AG04450 (cell line): ENCODE measurements around the gene SIAE. TPM values are rescaled to one million over a fixed set of nuclear protein-coding genes. Genes with fewer than 3 reads are reported as not detected.
A peak's percentile ranks its signal among the peaks of the same experiment; 100 is the strongest.

ENCODE experiments used
- CTCF ChIA-PET: fragments of 300-600, 350-600 bp; formaldehyde crosslinking; extraction: SDS; loops from one replicate; lab custom pipeline; 2022; ENCODE audit warnings: antibody characterized with exemption, inconsistent platforms; lab: Charles Lee
- POLR2A ChIA-PET: fragments of 350-600 bp; formaldehyde crosslinking; extraction: SDS; loops from one replicate; lab custom pipeline; 2021; ENCODE audit warnings: antibody characterized with exemption, inconsistent platforms; lab: Yijun Ruan, JAX
- DNase-seq: peaks from one replicate; pipeline ENCODE4 v3.0.0-alpha.2; 2011; ENCODE audit warnings: low read depth, low spot score
- H3K27ac ChIP-seq: one replicate; pipeline ENCODE4 v1.5.1; 2012; ENCODE audit warnings: low read depth, low read length, control low read depth
- H3K27me3 ChIP-seq: one replicate; pipeline ENCODE4 v1.6.0; 2012; ENCODE audit warnings: low read length; ENCODE audit not compliant: control insufficient read depth, insufficient read depth
- H3K4me3 ChIP-seq: 2 replicates; pipeline ENCODE4 v1.5.1; 2011; ENCODE audit warnings: mild to moderate bottlenecking, low read depth, low read length, control low read depth
- H3K9me3 ChIP-seq: 2 replicates; pipeline ENCODE4 v1.5.1; 2012; ENCODE audit warnings: low read length; ENCODE audit not compliant: control insufficient read depth, insufficient read depth
- polyA plus RNA-seq: library from polyadenylated mRNA; depleted of rRNA; stranded (reverse); fragments of >200 nt; gene quantifications from 2 replicates; pipeline ENCODE4 v1.2.3, GENCODE V29; 2011
- TF ChIP-seq, protein P1 (sequence below): IDR thresholded peaks from 2 replicates; pipeline ENCODE4 v1.5.1; 2011; ENCODE audit warnings: low read depth, low read length, control low read depth, inconsistent platforms

Gene SIAE
- polyA plus RNA-seq, 1 experiment = 37.9 TPM

DNA sequence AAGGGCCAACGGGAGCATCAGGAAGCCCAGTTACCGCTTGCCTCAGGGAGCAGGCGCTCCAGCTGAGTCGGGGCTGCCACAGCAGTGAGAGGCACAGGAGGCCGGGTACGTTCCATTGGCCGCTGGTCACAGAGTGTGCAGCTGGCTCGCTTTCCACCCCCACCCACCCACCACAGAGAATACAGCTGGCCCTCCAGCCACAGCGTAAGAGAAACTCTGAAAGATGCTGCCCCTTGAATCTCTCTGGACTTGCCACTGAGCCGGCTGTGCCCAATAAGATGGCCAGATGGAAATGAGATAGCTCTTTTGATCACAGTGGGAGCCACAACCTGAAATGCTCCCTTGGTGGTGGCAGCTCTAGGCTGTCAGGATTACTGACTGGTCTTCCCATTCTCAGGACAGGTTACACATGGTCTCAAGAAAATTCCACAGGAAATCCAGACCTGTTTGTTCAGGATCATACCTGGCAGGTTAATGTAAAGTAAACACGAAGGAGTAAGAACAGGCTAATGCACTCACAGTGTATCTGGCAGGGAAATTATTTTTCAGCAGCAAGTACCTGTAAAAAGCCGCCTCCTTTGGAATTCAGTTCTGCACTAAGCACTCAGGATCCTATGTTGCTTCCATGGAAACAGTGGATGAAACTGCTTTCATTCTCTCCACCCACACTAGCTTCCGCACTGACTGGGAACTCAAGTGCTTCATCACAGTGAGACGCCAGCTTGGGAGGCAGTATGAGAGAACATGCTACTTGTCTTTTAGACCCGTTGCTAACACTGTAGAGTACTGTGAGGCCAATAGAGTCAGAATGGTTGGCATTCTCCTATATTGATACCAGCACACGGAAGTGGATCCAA is 16.5 kb downstream of the SIAE start:
- no peaks in the 10 kb centered on the region for H3K9me3 ChIP-seq
- DNase-seq = no peak
- TF ChIP-seq, protein P1, sequence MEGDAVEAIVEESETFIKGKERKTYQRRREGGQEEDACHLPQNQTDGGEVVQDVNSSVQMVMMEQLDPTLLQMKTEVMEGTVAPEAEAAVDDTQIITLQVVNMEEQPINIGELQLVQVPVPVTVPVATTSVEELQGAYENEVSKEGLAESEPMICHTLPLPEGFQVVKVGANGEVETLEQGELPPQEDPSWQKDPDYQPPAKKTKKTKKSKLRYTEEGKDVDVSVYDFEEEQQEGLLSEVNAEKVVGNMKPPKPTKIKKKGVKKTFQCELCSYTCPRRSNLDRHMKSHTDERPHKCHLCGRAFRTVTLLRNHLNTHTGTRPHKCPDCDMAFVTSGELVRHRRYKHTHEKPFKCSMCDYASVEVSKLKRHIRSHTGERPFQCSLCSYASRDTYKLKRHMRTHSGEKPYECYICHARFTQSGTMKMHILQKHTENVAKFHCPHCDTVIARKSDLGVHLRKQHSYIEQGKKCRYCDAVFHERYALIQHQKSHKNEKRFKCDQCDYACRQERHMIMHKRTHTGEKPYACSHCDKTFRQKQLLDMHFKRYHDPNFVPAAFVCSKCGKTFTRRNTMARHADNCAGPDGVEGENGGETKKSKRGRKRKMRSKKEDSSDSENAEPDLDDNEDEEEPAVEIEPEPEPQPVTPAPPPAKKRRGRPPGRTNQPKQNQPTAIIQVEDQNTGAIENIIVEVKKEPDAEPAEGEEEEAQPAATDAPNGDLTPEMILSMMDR = no peak
- ChIA-PET CTCF (interaction anchor here (1.2 to 4.4 kb wide), 3 partner anchors 13 to 180 kb away, joined by 5 to 20 read pairs (median 8); no protein-coding TSS in a partner anchor), POLR2A (interaction anchor here (0.6 to 0.7 kb wide), 2 partner anchors 125 to 240 kb away, joined by 3 to 5 read pairs; no protein-coding TSS in a partner anchor)
- no peaks in the 10 kb centered on the region for H3K27me3 ChIP-seq
- H3K27ac ChIP-seq = no peak overlapping the region
- H3K4me3 ChIP-seq = no peak overlapping the region

DNA sequence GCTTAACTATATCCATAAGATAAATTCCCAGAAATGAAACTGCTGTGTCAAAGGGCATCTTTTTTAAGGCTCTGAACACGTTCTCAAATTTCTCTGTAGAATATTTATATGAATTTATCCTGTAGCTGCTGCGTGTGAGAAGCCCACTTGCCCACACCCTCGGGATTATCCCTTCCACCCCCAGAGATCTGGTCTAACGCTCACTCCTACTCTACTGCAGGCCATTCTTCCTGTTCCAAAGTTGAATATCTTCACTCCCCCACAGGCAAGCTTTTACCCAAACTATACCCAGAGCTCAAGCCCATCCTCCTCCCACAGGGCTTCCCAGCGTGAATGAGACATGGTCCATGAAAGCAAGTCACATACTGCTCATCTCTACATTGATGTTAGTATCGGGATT is 24.9 kb downstream of the SIAE start:
- Histone ChIP-seq H3K27me3 (no peaks in the 10 kb centered on the region), H3K9me3 (no peaks in the 10 kb centered on the region), H3K4me3 (no peak overlapping the region), H3K27ac (no peak overlapping the region)
- POLR2A ChIA-PET = no interaction called here
- no peak for DNase-seq
- CTCF ChIA-PET = interaction anchor here (0.5 to 5.0 kb wide), 4 partner anchors 20 to 232 kb away, joined by 4 to 29 read pairs (median 6); partner anchors contain the start of gene ROBO3
- TF ChIP-seq, protein P1 = no peak

DNA sequence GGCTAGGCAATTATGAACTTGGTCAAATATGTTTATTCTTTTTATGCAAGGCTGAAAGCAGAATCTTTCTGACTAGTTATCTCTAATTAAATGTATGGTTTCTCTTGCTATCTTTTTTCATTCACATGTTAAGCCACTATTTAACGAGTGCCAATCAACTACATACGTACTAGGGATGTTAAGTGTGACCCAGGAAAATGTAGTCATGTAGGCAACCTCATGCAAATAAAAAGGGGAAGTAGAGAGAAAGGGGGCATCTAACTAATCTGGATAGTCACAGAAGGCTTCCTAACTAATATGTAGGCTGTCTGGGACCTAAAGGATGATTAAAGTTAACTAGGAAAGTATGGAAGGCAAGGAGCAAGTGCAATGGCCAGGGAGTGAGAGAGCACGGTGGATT is 27.4 kb downstream of the SIAE start:
- H3K27me3 ChIP-seq = no peaks in the 10 kb centered on the region
- no peak overlapping the region for H3K27ac ChIP-seq
- H3K4me3 ChIP-seq = no peak overlapping the region
- CTCF ChIA-PET = interaction anchor here (1.0 to 5.0 kb wide), 6 partner anchors 23 to 220 kb away, joined by 4 to 107 read pairs (median 26); no protein-coding TSS in a partner anchor
- POLR2A ChIA-PET = no interaction called here
- TF ChIP-seq, protein P1 = no peak
- no peak for DNase-seq
- H3K9me3 ChIP-seq = no peaks in the 10 kb centered on the region

DNA sequence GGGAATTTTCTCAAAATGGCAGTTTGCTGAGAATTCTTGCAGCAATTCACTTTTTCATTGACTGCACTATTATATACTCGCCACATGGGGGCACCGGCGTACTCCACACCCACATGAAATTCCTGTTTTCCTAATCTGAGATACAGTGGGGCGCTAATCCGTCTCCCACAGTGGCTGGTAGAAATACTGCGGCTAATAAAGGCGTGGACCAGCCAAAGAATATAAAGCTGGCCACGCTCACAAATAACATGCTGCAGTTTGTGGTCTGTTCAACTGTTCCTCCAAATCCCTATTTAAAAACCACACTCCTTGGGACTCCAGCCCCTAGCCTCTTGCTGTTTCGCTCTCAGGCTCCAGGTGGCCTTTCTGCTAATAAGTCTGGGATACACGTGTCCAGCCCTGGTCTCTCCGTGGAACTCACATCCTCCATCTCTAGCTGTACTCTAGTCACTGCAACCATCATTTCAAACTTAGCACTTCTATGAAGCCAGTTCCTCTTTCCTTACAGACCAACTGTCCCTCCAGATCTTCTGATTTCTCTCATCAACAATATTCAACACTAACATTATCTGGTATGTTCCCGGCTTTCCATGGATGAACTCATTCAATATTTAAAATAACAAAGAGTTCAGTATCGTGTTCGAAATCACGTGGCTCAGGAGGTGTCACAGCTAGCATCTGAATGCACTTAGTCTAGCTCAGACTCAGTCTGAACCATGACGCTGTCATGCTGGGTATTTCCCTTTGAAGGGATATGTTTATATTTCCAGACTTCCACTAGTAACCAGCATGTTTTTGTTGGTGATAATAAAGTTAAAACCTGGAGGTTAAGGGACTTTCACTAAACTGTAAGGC is 28.9 kb downstream of the SIAE start:
- POLR2A ChIA-PET = no interaction called here
- H3K4me3 ChIP-seq = no peak overlapping the region; the same call in 1 of the 2 replicates

More for the DNA sequence above, 28.9 kb downstream of the SIAE start:
- CTCF ChIA-PET = interaction anchor here (0.6 to 4.8 kb wide), 50 partner anchors 8 to 498 kb away, joined by 3 to 107 read pairs (median 5); partner anchors contain the start of genes ESAM, NRGN, ROBO3 and SIAE
- TF ChIP-seq, protein P1 = peak; percentile 78
- H3K9me3 ChIP-seq = no peaks in the 10 kb centered on the region; the same call in 1 of the 2 replicates
- H3K27ac ChIP-seq = peak overlapping the region; percentile 40
- DNase-seq = no peak
- H3K27me3 ChIP-seq = no peaks in the 10 kb centered on the region
